HG03175 (cell line): Measurements from ENCODE around the gene GABBR2.

ENCODE experiments used
- ATAC-seq: cut with Tn5 transposase; IDR thresholded peaks from one replicate; pipeline ENCODE4 v1.9.1; 2021; ENCODE audit warnings: mild to moderate bottlenecking, moderate library complexity; ENCODE audit not compliant: unreplicated experiment

GABBR2 gene

GRCh38 chr9:98360176-98360708 is 348.5 kb downstream of the GABBR2 start:
- no peak for ATAC-seq

- ATAC-seq: no peak
Measured at GRCh38 chr9:98359569-98359968, 349.2 kb downstream of the GABBR2 start.

GRCh38 chr9:98357921-98358535 is 350.7 kb downstream of the GABBR2 start:
- no peak for ATAC-seq

GRCh38 chr9:98356953-98357690 is 351.6 kb downstream of the GABBR2 start:
- no peak for ATAC-seq

- no peak for ATAC-seq
Measured at GRCh38 chr9:98356326-98356725, 352.4 kb downstream of the GABBR2 start.

GRCh38 chr9:98351370-98351769 is 357.4 kb downstream of the GABBR2 start:
- no peak for ATAC-seq

GRCh38 chr9:98347642-98348041 is 361.1 kb downstream of the GABBR2 start:
- ATAC-seq: no peak

- ATAC-seq: no peak
Measured at GRCh38 chr9:98345011-98345410, 363.7 kb downstream of the GABBR2 start.

GRCh38 chr9:98344581-98344980 is 364.2 kb downstream of the GABBR2 start:
- no peak for ATAC-seq

- no peak for ATAC-seq
Measured at GRCh38 chr9:98342820-98343210, 365.9 kb downstream of the GABBR2 start.

GRCh38 chr9:98342098-98342819 is 366.5 kb downstream of the GABBR2 start:
- ATAC-seq: no peak

- no peak for ATAC-seq
Measured at GRCh38 chr9:98341157-98342097, 367.3 kb downstream of the GABBR2 start.

- no peak for ATAC-seq
Measured at GRCh38 chr9:98339987-98340800, 368.5 kb downstream of the GABBR2 start.

- ATAC-seq: no peak
Measured at GRCh38 chr9:98335661-98336060, 373.1 kb downstream of the GABBR2 start.

GRCh38 chr9:98334796-98335195 is 373.9 kb downstream of the GABBR2 start:
- ATAC-seq: no peak

- ATAC-seq: no peak
Measured at GRCh38 chr9:98333703-98334582, 374.8 kb downstream of the GABBR2 start.

GRCh38 chr9:98332405-98332831 is 376.3 kb downstream of the GABBR2 start:
- no peak for ATAC-seq

GRCh38 chr9:98331536-98332259 is 377.0 kb downstream of the GABBR2 start:
- no peak for ATAC-seq
